Astrocyte of the hippocampus (primary cell): ENCODE data around the gene SLC39A7.
A peak's percentile ranks its signal among the peaks of the same experiment; 100 is the strongest.
"Not testable (repeated sequence)": the region's sequence is repeated elsewhere in the genome, so short reads cannot be mapped to it uniquely, and the experiment has no call there.

Experiments
- DNase-seq: peaks from one replicate; pipeline ENCODE4 v3.0.0; 2011; ENCODE audit warnings: low read depth, low spot score

The SLC39A7 gene

DNA sequence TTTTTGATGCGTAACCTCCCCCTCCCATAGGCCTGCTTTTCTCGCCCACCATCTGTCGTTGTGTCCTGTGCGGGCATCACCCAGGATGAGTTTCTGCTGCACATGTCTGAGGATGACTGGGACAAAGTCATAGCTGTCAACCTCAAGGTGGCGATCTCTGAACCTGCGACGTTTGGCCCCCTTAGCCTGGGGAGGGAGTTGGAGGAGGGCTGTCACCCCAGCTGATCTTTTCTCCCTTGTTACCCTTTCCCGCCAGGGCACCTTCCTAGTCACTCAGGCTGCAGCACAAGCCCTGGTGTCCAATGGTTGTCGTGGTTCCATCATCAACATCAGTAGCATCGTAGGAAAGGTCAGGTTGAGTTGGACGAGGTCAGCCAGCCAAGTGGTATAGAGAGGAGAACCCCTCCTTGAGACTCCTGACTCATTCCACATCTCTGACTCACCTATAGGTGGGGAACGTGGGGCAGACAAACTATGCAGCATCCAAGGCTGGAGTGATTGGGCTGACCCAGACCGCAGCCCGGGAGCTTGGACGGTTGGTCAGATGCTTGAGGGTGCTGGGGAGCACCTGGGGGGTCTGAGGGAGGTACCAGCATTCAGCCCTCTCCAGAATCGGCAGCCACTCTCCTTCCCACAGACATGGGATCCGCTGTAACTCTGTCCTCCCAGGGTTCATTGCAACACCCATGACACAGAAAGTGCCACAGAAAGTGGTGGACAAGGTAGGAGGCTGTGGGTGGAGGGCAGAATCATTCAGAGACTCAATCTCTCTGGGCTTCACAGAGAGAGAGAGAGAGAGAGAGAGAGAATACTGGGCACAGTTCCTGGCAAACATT lies 4.7 kb downstream of the SLC39A7 start:
- DNase-seq, result peak; percentile 90

DNA sequence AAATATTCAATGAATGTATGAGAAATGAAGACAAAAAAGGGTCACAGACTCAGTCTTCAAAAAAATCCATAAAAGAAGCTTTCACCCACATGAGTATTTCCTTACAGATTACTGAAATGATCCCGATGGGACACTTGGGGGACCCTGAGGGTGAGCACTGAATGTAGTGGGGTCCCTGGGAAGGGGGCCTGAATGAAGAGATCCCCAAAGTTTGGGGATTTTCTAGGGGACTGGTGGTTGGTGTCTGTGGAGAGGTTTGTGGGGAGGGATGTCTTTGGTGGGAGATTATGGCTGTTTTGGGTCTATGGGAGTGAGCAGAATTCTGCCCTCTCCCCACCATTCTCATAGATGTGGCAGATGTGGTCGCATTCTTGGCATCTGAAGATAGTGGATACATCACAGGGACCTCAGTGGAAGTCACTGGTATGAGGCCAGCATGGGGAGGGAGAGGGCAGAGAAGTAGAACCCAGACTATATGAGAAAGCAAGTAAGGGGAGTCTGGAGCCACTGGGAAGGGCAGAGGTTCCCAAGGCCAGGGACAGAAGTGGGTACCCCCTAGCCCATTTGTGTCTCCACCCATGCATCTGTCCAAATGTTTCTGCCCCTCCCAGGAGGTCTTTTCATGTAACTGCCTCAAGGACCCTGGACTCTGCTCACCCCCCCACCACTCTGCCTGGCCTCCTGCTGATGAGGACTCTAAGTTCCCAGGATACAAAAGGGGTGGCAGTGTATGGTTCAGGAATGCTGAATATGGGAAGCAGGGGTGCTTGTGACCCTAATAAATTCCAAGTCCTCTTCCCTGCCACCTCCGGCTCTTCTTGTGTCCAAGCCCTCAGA lies 5.6 kb downstream of the SLC39A7 start:
- peak; percentile 68 for DNase-seq

- DNase-seq, result peak; percentile 85
These were observed 6.3 kb downstream of the SLC39A7 start for GRCh38 chr6:33206864-33207551.

DNA sequence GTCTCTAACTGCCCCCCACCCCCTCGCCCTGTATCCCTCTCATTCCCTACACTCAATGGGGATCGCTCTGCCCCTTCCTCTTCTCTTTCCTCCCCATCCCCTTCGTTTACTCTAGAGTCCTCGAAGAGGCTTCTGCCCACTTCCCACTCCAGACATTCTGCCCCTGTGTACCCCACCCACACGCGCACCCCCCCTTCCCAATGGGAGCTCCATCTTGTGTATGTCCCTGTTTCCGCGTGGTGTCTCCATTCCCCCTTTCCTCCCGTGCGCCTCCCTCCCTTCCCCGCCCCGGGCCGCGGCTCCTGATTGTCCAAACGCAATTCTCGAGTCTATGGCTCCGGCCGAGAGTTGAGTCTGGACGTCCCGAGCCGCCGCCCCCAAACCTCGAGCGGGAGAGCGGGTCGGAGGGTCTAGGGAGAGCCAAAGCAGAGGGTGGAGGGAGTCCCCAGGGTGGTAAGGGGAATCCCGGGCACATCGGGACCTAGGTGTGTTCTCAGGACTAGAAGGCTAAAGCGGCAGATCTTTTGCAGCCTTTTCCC lies 7.0 kb downstream of the SLC39A7 start:
- DNase-seq, result peak; percentile 80

GRCh38 chr6:33208091-33208967 lies 7.7 kb downstream of the SLC39A7 start, which contains the start of gene RING1:
RING1 (plus strand) TSS chr6:33208500; CDS start chr6:33208823, 323 bp downstream.
- peak; percentile 92 for DNase-seq

DNA sequence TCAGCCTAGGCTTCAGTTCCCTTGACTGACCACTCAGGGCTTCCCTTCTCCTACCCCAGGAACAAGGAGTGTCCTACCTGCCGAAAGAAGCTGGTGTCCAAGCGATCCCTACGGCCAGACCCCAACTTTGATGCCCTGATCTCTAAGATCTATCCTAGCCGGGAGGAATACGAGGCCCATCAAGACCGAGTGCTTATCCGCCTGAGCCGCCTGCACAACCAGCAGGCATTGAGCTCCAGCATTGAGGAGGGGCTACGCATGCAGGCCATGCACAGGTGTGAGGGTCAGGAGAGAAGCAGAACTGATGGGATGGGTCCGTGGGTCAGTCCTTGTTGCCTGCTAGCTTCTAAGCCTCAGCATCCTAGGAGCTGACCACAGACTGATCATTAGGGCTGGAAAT lies 9.2 kb downstream of the SLC39A7 start:
- DNase-seq, result no peak

GRCh38 chr6:33211136-33211535 lies 10.5 kb downstream of the SLC39A7 start:
- DNase-seq, result no peak

- no peak for DNase-seq
These were observed 11.2 kb downstream of the SLC39A7 start for GRCh38 chr6:33211666-33212422.

GRCh38 chr6:33212857-33213165 lies 12.1 kb downstream of the SLC39A7 start:
- DNase-seq, result no peak

- DNase-seq, result peak; percentile 56
These were observed 12.7 kb downstream of the SLC39A7 start for GRCh38 chr6:33213166-33213988.

DNA sequence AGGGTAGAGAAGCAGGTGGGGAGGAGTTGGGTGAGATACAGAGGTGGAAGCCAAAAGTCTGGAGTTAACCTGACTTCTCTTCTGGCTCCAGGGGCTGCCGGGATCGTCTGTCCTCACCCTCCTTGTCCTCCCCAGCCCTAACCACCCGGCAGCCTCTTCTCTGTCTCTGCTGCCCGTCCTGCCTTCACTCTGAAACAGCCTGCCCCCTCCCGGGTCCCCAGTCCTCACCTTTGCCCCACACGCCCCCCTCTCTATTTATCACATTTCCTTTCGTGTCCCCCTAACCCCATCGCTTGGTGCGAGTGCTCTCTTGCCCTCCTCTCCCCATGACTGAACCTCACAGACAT lies 13.3 kb downstream of the SLC39A7 start:
- DNase-seq, result no peak

- DNase-seq, result no peak
These were observed 14.8 kb downstream of the SLC39A7 start for GRCh38 chr6:33215271-33216116.

DNA sequence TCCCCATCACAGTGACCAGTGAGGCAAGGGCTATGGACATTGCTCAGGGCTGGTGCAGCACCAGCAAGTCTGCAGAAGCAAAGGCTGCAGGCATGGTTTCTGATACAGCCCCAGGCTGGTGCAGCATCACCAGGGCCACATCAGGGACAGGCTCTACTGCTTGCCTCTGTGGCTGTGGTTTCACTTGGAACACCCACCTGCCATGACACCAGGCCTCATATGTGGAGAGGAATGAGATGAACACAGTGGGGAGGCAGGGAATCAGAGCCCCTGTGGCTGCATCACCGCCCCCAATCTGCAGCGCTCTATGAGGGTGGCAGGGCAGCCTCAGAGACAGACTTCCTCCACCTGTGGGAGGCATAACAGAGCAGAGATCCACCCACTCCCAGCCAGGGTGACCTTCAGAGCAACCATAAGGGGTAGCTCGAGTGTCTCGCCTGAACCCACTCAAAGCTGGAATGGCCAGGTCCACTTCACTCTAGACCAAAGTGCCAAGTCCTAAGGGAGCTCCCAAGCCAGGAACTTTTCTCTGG lies 15.5 kb downstream of the SLC39A7 start:
- no peak for DNase-seq

- DNase-seq, result no peak
These were observed 16.6 kb downstream of the SLC39A7 start for GRCh38 chr6:33217246-33217645.

DNA sequence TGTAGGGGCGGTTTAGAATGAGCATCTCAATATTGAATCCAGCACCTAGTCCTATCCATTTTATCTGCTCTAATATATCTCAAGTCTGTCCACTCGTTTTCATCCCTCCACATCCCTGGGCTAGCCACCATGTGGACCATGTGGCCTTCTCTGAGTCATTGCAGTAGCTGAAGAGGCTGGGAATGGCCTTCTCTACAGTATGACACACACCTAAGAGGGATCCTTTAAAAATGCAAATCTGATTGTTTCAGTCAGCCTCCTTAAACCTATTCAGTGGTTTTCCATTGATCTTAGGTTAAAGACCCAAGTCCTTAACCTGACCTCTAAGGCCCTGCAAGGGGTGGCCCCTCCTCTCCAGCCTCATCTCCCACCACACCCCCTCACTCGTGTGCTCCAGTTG lies 17.0 kb downstream of the SLC39A7 start:
- DNase-seq, result no peak

GRCh38 chr6:33226503-33227120 lies 25.9 kb downstream of the SLC39A7 start:
- DNase-seq, result not testable (repeated sequence)

DNA sequence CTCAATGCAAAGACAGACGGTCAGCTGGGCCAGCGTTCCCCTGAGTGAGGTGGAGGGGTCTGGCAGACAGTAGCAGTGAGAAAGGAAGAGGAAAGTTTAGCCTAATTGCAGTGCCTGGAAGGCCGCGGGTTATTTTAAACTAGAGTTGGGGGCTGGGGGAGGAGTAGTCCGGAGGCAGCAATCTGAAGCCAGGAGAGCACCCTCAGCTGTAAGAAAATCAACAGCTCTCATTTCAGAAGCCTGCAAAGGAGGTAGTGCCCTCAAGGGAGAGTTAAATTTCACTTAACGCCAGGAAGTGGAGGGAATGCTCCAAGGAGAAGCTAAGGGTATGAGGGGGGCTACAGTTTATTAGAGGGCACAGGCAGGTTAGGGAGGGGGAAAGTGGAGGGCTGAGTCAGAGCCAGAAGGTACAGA lies 34.6 kb downstream of the SLC39A7 start:
- DNase-seq, result no peak

DNA sequence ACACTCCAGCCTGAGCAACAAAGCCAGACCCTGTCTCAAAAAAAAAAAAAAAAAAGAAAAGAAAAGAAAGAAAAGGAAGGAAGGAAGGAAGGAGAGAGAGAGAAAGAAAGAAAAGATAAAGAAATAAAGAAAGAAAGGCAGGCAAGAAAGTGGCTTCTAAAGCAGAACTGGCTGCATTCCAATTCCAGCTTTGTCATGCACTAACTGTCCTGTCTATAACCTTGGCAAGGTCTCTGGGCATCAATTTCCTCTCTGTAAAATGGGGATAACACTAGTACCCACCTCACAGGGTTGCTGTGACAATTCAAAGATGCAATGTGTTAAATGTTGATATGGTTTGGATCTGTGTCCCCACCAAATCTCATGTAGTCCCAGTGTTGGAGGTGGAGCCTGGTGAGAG lies 35.7 kb downstream of the SLC39A7 start:
- DNase-seq, result no peak
